SU-DHL-6 (cell line): ENCODE measurements around the gene USP24.

Source experiments
- H2AFZ ChIP-seq: fragments of 200-600 bp; sonication (generic); 2 replicates; pipeline ENCODE4 v1.6.1; 2014; ENCODE audit warnings: low read depth, mild to moderate bottlenecking, moderate library complexity, mixed read lengths, antibody characterized with exemption, low read length; ENCODE audit not compliant: severe bottlenecking
- H3F3A ChIP-seq: fragments of 200-600 bp; shearing (Covaris generic); 2 replicates; pipeline ENCODE4 v1.6.0; 2016; ENCODE audit warnings: antibody characterized with exemption, mild to moderate bottlenecking; ENCODE audit not compliant: insufficient read depth
- H3K27ac ChIP-seq: fragments of 200-600 bp; sonication (generic); 2 replicates; pipeline ENCODE4 v1.5.1; 2016; ENCODE audit warnings: low read depth, mild to moderate bottlenecking, low read length, moderate library complexity, mixed read lengths
- H3K27me3 ChIP-seq: fragments of 200-600 bp; sonication (generic), shearing (Covaris generic); 2 replicates; pipeline ENCODE4 v1.6.0; 2014; ENCODE audit warnings: mild to moderate bottlenecking, low read length
- H3K36me3 ChIP-seq: fragments of 200-600 bp; sonication (generic); 2 replicates; pipeline ENCODE4 v1.6.1; 2014; ENCODE audit warnings: mild to moderate bottlenecking, low read length, mixed read lengths
- H3K4me2 ChIP-seq: fragments of 300-600, 200-600 bp; shearing (Covaris generic), sonication (generic); 2 replicates; pipeline ENCODE4 v1.6.0; 2014; ENCODE audit warnings: low read length, low read depth, mild to moderate bottlenecking; ENCODE audit not compliant: poor library complexity, severe bottlenecking
- H3K4me3 ChIP-seq: fragments of 200-600 bp; sonication (generic); 2 replicates; pipeline ENCODE4 v1.5.1; 2014; ENCODE audit warnings: antibody characterized with exemption, low read length, mild to moderate bottlenecking, mixed read lengths; ENCODE audit not compliant: insufficient read depth, poor library complexity, severe bottlenecking
- H3K79me2 ChIP-seq: fragments of 200-600 bp; sonication (generic); 2 replicates; pipeline ENCODE4 v1.6.1; 2014; ENCODE audit warnings: mild to moderate bottlenecking, low read length, moderate library complexity; ENCODE audit not compliant: insufficient read depth
- H3K9ac ChIP-seq: fragments of 200-600 bp; sonication (generic); 2 replicates; pipeline ENCODE4 v1.7.0; 2014; ENCODE audit warnings: mild to moderate bottlenecking, low read length
- H3K9me2 ChIP-seq: fragments of 200-600 bp; sonication (generic); replicated peaks from 2 replicates; pipeline ENCODE4 v1.6.1; 2014; ENCODE audit warnings: low read length; ENCODE audit not compliant: insufficient read depth
- H3K9me3 ChIP-seq: fragments of 200-600 bp; sonication (generic); 2 replicates; pipeline ENCODE4 v1.6.1; 2014; ENCODE audit warnings: low read length, mixed read lengths; ENCODE audit not compliant: insufficient read depth
- H4K20me1 ChIP-seq: fragments of 200-600 bp; sonication (generic); 2 replicates; pipeline ENCODE4 v1.6.1; 2014; ENCODE audit warnings: low read depth, mild to moderate bottlenecking, antibody characterized with exemption, low read length, moderate library complexity, mixed read lengths
- EZH2phosphoT487 ChIP-seq: fragments of 200-600 bp; sonication (generic), shearing (Covaris generic); conservative IDR thresholded peaks from 2 replicates; pipeline ENCODE4 v1.6.1; 2018; ENCODE audit warnings: mild to moderate bottlenecking, antibody characterized with exemption, low read length, moderate library complexity, mixed read lengths
- TF ChIP-seq, protein P1 (sequence below): fragments of 200-600 bp; sonication (generic); IDR thresholded peaks from one replicate; pipeline ENCODE4 v1.5.1; 2017; ENCODE audit warnings: antibody characterized with exemption, mild to moderate bottlenecking, low read length, moderate library complexity; ENCODE audit not compliant: insufficient read depth, poor library complexity, severe bottlenecking

USP24 gene

DNA sequence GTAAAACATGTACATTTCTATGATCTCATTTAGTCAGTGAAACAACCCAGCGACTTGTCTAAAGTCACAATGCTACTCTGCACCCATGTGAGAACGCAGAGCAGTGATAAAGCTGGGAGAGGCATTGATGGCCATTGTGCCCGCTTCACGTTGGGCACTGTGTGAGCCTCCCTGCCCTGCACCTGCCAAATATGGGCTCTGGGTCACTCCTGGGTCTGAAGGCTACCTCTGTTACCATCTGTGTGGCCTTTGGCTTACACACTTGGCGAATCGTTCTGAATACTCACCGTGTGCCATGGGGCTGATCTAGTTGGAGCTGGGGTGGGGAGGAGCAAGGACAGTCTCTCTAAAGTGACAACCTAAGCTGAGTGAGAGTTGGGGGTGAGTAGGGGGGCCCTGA lies 145.9 kb downstream of the USP24 start:
- Histone ChIP-seq H3K9me2 (no peaks in the 10 kb centered on the region), H4K20me1 (no peaks in the 10 kb centered on the region), H3K27me3 (no peaks in the 10 kb centered on the region), H2AFZ (no peak overlapping the region), H3K36me3 (peaks cover 3% of the 10 kb centered on the region; the same call in 1 of the 2 replicates), H3K4me2 (no peak overlapping the region), H3K9ac (no peak overlapping the region), H3K79me2 (no peaks in the 10 kb centered on the region), H3K27ac (no peak overlapping the region), H3K4me3 (no peak overlapping the region), H3F3A (no peaks in the 10 kb centered on the region), H3K9me3 (no peaks in the 10 kb centered on the region)
- no peak for TF ChIP-seq EZH2phosphoT487

DNA sequence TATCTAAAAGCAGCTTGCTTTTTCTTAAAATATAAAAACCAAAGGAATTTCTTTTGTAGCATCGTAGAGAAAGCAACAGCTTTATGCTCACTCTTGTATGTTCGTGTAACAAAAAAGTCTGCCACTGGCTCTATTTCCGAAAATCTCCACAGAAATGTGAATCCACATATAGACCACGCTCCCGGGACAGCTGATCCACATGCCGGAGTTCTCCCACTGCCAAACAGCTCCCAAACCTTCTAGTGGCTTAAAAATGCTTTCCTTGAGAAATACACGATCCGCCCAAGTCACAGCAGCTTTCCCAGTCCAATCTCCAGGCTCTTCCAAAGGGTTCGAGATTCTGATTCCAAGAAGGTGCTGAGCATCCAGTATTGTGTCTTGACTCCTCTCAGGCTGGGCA lies 146.5 kb downstream of the USP24 start:
- TF ChIP-seq EZH2phosphoT487 = no peak
- TF ChIP-seq, protein P1, sequence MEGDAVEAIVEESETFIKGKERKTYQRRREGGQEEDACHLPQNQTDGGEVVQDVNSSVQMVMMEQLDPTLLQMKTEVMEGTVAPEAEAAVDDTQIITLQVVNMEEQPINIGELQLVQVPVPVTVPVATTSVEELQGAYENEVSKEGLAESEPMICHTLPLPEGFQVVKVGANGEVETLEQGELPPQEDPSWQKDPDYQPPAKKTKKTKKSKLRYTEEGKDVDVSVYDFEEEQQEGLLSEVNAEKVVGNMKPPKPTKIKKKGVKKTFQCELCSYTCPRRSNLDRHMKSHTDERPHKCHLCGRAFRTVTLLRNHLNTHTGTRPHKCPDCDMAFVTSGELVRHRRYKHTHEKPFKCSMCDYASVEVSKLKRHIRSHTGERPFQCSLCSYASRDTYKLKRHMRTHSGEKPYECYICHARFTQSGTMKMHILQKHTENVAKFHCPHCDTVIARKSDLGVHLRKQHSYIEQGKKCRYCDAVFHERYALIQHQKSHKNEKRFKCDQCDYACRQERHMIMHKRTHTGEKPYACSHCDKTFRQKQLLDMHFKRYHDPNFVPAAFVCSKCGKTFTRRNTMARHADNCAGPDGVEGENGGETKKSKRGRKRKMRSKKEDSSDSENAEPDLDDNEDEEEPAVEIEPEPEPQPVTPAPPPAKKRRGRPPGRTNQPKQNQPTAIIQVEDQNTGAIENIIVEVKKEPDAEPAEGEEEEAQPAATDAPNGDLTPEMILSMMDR = no peak
- H3K79me2 ChIP-seq = no peaks in the 10 kb centered on the region
- no peak overlapping the region for H3K4me3 ChIP-seq
- H3K4me2 ChIP-seq = no peak overlapping the region
- H3K9me2 ChIP-seq = no peaks in the 10 kb centered on the region
- H3F3A ChIP-seq = no peaks in the 10 kb centered on the region
- no peaks in the 10 kb centered on the region for H4K20me1 ChIP-seq
- no peak overlapping the region for H3K9ac ChIP-seq
- H3K27me3 ChIP-seq = no peaks in the 10 kb centered on the region
- H3K27ac ChIP-seq = no peak overlapping the region
- H2AFZ ChIP-seq = no peak overlapping the region
- H3K9me3 ChIP-seq = no peaks in the 10 kb centered on the region
- peaks cover 2% of the 10 kb centered on the region; the same call in 1 of the 2 replicates for H3K36me3 ChIP-seq

DNA sequence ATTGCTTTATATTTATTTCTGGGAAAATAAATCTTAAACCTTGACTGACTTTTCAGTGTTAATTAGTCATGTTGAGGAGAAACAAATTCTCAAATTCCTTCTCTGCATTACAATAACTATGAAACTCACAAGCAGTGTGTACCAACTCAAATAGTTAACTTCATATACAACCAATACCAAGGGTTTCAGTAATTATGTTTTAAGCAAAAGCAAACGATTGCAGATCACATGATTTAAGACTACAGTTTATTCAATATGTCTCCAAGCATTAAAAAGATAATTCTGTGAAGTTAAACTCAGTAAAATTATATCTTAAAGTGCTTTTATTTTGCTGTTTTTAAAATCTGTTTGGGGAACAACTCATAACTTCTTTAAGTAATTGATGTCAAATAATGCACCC lies 147.2 kb downstream of the USP24 start:
- H3K36me3 ChIP-seq = no peaks in the 10 kb centered on the region; the same call in 1 of the 2 replicates
- no peaks in the 10 kb centered on the region for H3K79me2 ChIP-seq
- H3K4me3 ChIP-seq = no peak overlapping the region
- no peak overlapping the region for H3K9ac ChIP-seq
- H2AFZ ChIP-seq = no peak overlapping the region
- H3K9me3 ChIP-seq = no peaks in the 10 kb centered on the region
- no peak overlapping the region for H3K4me2 ChIP-seq
- no peaks in the 10 kb centered on the region for H4K20me1 ChIP-seq
- TF ChIP-seq, protein P1 = no peak
- TF ChIP-seq EZH2phosphoT487 = no peak
- no peaks in the 10 kb centered on the region for H3K27me3 ChIP-seq
- no peak overlapping the region for H3K27ac ChIP-seq
- H3F3A ChIP-seq = no peaks in the 10 kb centered on the region
- H3K9me2 ChIP-seq = no peaks in the 10 kb centered on the region

DNA sequence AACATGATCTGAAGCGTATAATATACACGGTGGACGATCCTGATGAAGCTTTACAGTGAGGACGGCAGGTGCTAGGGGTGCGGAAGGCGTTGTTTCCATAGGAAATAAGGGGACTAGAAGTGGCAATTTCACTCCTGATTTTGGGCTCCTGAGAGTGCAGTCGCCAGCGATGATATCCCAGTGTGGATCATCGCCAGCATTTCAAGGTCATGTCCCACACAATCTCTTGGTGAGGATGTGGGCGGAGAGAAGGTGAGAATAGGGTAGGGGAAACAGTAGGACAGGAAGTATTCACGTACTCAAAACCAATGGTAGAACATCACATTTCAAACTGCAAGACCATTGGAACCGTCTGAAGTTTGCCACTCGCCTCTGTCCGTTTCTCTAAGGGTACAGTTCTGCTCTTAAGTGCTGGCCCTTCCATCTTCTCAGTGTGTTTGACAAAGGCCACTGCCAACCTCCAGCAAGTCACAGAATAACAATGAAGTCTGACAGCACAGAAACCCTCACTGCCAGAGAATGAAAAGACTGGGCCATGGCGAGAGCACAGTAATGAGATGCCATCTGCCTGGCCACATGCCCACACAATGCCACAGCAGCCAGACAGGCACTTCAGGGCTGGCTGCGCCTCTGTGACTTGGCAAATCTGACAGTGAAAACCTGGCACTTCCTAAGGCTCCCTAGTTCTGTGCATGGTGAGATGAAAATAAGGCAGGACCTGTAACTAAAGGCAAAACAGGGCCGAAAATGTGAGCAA lies 148.0 kb downstream of the USP24 start:
- Histone ChIP-seq H3K27me3 (no peaks in the 10 kb centered on the region), H2AFZ (no peak overlapping the region), H3K36me3 (no peaks in the 10 kb centered on the region; the same call in 1 of the 2 replicates), H3K79me2 (no peaks in the 10 kb centered on the region), H4K20me1 (no peaks in the 10 kb centered on the region), H3K9me3 (no peaks in the 10 kb centered on the region), H3K4me3 (no peak overlapping the region), H3K27ac (no peak overlapping the region), H3F3A (no peaks in the 10 kb centered on the region), H3K4me2 (no peak overlapping the region), H3K9ac (no peak overlapping the region), H3K9me2 (no peaks in the 10 kb centered on the region)
- no peak for TF ChIP-seq EZH2phosphoT487
- TF ChIP-seq, protein P1 = no peak
